ENCODE results near the gene GIMAP6. TPM values are rescaled to one million over a fixed set of nuclear protein-coding genes. Genes with fewer than 3 reads are reported as not detected.

GIMAP6 gene
- total RNA-seq, 1 donor from 2014 or later = 0.35 TPM

DNA sequence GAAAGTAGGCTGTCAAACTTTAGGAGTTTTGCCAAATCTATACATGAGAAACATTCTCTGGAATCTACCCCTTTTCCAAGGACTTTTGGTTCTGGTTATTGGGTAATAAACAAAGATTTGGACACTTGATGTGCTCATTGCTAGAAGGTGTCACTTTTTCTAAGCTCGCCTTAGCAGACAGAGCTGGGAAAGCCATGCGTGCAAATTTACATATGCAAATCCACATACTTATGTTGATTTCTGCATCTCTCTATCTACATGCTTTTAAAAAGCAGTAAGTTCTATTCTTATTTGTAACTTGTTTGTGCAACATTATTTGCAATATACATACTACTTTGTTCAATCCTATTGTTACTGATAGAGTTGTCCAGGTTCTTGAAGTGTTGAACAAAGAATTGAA, 22.5 kb upstream of the GIMAP6 start:
- no peak for TF ChIP-seq CTCF (IDR thresholded peaks at IDR 0.05)
- intact Hi-C loops (cut with micrococcal nuclease) = no loop called here
- ChIA-PET POLR2A (no interaction called here), CTCF (no interaction called here)
- Mint-ChIP-seq H3K36me3 (ENCODE audit: low read depth) (no peaks in the 10 kb centered on the region), H3K9me3 (peaks cover 3% of the 10 kb centered on the region), H3K4me1 (no peaks in the 10 kb centered on the region), H3K27me3 (peaks cover 4% of the 10 kb centered on the region), H3K27ac (no peak overlapping the region), H3K4me3 (no peak overlapping the region)
- no peak for ATAC-seq (ENCODE audit: low read depth)
- no peak for DNase-seq

- no peak overlapping the region for H3K27ac Mint-ChIP-seq
- H3K9me3 Mint-ChIP-seq = peaks cover 3% of the 10 kb centered on the region
- peaks cover 2% of the 10 kb centered on the region for H3K27me3 Mint-ChIP-seq
- intact Hi-C loops (cut with micrococcal nuclease) = no loop called here
- CTCF ChIA-PET = no interaction called here
- POLR2A ChIA-PET = no interaction called here
- no peak for DNase-seq
- no peaks in the 10 kb centered on the region for H3K36me3 Mint-ChIP-seq (ENCODE audit: low read depth)
- no peak overlapping the region for H3K4me3 Mint-ChIP-seq
- no peaks in the 10 kb centered on the region for H3K4me1 Mint-ChIP-seq
- ATAC-seq (ENCODE audit: low read depth) = no peak
- TF ChIP-seq CTCF (IDR thresholded peaks at IDR 0.05) = no peak
Observed at GRCh38 chr7:150649080-150649385, 16.8 kb upstream of the GIMAP6 start.

DNA sequence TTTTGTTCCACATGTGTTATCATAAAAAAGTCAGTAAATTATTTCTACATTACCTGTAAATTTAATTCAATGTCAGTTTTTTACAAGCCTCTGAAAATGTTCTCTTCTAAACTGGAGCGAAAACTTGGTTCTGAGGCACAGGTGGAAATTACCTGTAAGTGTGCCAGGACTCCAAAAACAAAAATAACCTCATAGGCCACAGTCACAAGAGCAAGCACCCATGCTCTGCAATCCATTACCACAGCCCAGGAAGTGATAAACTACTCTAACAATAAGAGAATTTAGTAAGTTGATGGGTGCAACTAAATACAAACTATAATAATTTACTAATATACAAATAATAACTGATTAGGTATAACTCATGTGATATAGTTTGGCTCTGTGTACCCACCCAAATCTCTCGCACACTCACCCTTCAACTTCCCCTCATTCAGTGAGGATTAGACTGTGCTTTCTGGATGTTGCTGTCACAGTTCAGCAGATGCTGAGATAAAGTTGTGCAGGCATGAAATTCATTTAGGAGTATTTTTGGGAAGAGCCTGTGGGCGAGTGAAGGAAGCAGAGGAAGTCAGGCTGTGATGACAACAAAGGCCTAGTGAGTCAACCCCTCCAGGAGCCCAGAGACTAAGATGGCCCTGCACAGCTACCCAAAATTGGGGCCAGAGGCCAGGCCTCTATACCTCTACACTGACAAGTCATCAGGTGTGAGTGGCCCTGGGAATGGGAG, 16.3 kb upstream of the GIMAP6 start:
- CTCF ChIA-PET = no interaction called here
- intact Hi-C loops (cut with micrococcal nuclease) = no loop called here
- H3K27me3 Mint-ChIP-seq = peaks cover under 1% of the 10 kb centered on the region

DNA sequence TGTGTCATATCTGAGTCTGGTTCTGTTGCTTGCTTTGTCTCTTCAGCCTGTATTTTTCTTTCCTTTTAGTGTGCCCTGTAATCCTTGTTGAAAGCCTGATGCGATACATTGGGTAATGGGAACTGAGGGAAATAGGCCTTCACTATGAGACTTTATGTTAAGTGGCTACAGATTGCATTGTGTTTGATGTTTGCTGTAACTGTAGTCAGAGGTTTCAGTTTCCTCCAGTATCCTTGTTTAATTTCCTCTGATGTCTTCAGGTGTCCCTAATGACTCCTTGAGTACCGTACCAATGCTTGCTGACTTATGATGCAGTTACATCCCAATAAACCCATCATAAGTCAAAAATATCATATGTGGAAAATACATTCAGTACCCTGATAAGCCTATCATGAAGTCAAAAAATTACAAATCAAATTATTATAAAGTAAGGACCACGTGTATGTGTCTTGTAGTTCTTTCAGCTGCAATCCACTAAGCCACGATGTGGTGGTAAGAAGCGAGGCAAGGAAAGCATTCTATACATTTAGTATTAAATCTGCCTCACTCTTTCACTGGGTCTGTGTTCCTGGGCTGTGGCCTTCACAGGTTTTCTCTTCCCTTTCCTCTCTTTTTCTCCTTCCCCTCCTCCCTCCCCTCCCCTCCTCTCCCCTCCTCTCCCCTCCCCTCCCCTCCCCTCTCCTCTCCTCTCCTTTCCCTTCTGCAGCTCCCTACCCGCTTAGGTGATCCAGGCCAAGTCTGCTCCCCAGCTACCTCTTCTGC, 13.3 kb upstream of the GIMAP6 start:
- Mint-ChIP-seq H3K27ac (no peak overlapping the region), H3K27me3 (peaks cover 2% of the 10 kb centered on the region), H3K4me1 (no peaks in the 10 kb centered on the region), H3K9me3 (peaks cover 3% of the 10 kb centered on the region), H3K4me3 (no peak overlapping the region), H3K36me3 (ENCODE audit: low read depth) (no peaks in the 10 kb centered on the region)
- no peak for DNase-seq
- no peak for ATAC-seq (ENCODE audit: low read depth)
- ChIA-PET CTCF (no interaction called here), POLR2A (no interaction called here)
- intact Hi-C loops (cut with micrococcal nuclease) = no loop called here
- no peak for TF ChIP-seq CTCF (IDR thresholded peaks at IDR 0.05)

More for the DNA sequence above, 16.3 kb upstream of the GIMAP6 start:
- H3K4me1 Mint-ChIP-seq = no peaks in the 10 kb centered on the region
- no peak for TF ChIP-seq CTCF (IDR thresholded peaks at IDR 0.05)
- H3K27ac Mint-ChIP-seq = no peak overlapping the region
- H3K36me3 Mint-ChIP-seq (ENCODE audit: low read depth) = no peaks in the 10 kb centered on the region
- POLR2A ChIA-PET = no interaction called here
- ATAC-seq (ENCODE audit: low read depth) (no peak), DNase-seq (no peak)
- no peak overlapping the region for H3K4me3 Mint-ChIP-seq
- peaks cover 3% of the 10 kb centered on the region for H3K9me3 Mint-ChIP-seq

DNA sequence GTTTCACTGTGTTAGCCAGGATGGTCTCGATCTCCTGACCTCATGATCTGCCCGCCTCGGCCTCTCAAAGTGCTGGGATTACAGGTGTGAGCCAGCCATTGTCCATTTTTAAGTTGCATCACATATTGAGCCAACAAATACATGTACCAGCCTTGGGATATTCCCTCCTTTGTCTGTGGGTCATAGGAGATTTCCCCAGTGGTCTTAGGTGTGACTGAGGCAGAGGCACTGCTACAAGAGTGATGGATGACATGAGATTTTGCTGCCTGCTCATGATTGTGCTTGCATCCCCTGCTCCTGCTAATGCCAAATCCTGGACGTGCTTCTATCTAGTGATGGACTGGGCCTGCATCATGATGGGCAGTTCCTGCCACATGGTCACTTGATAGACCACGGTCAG, 10.7 kb upstream of the GIMAP6 start:
- Mint-ChIP-seq H3K27ac (no peak overlapping the region), H3K9me3 (peaks cover 14% of the 10 kb centered on the region), H3K4me3 (no peak overlapping the region), H3K27me3 (peaks cover 2% of the 10 kb centered on the region), H3K4me1 (no peaks in the 10 kb centered on the region), H3K36me3 (ENCODE audit: low read depth) (no peaks in the 10 kb centered on the region)
- intact Hi-C loops (cut with micrococcal nuclease) = no loop called here
- ATAC-seq (ENCODE audit: low read depth) (no peak), DNase-seq (no peak)
- ChIA-PET POLR2A (no interaction called here), CTCF (no interaction called here)
- TF ChIP-seq CTCF (IDR thresholded peaks at IDR 0.05) = no peak
